NCI-H226 (cell line): ENCODE data around the gene LRRC49.
"Not testable (repeated sequence)": the region's sequence is repeated elsewhere in the genome, so short reads cannot be mapped to it uniquely, and the experiment has no call there.

Experiments
- DNase-seq: peaks from one replicate; pipeline ENCODE4 v3.0.0-alpha.2; 2015

The LRRC49 gene

DNA sequence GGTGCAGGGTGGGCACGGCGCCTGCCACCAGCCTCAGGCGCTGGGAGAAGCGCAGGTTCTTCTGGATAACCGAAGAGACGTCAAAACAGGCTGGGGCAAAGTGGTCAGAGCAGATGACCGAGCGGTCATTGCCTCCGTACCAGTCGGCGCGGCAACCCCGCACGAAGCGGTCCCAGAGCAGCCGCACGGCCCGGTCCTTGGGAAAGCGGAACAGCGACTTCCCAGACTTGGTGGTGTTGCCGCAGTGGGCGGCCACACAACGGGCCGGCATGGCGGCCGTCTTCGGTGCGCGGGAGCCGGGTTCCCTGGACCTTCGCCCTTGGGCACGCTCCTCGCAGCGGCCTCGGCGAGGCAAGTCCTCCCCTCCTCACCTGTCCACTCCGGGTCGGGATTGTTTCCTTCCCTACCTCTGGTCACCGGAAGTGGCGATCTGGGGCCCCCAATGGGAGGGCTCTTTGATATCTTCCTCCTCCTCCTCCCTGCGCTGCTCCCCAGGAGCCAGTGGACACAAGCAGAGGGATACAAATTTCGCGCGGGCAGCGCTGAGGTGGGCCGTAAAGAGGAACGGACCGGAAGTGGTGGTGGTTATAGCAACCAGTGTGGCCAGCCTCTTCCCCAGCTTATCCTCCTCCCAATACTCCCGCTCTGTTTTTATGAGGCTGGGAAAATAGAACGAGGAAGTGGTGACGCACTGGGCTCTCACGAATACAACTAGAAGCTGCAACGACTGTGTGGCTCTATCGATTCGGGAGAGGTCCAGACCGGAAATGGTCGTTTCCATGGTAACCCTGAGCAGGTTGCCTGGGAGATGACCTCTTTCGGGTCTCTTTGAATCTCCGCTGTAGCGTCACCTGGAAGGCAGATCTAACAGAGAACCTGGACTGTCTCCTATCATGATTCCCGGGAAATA lies at the start of gene LRRC49, which contains the start of gene THAP10:
Gene LRRC49 (plus strand): TSS at position 825 of the 910 bp plus-strand sequence. CDS start 69 bp downstream, at position 894.
Gene THAP10 (minus strand): TSS at position 432 of the 910 bp plus-strand sequence. CDS start 161 bp downstream, at position 271.
- peak; percentile 99 for DNase-seq

GRCh38 chr15:70845602-70846360 lies 46.8 kb upstream of the LRRC49 start:
- no peak for DNase-seq

- DNase-seq, result no peak
Measured at GRCh38 chr15:70851889-70852288, 40.7 kb upstream of the LRRC49 start.

DNA sequence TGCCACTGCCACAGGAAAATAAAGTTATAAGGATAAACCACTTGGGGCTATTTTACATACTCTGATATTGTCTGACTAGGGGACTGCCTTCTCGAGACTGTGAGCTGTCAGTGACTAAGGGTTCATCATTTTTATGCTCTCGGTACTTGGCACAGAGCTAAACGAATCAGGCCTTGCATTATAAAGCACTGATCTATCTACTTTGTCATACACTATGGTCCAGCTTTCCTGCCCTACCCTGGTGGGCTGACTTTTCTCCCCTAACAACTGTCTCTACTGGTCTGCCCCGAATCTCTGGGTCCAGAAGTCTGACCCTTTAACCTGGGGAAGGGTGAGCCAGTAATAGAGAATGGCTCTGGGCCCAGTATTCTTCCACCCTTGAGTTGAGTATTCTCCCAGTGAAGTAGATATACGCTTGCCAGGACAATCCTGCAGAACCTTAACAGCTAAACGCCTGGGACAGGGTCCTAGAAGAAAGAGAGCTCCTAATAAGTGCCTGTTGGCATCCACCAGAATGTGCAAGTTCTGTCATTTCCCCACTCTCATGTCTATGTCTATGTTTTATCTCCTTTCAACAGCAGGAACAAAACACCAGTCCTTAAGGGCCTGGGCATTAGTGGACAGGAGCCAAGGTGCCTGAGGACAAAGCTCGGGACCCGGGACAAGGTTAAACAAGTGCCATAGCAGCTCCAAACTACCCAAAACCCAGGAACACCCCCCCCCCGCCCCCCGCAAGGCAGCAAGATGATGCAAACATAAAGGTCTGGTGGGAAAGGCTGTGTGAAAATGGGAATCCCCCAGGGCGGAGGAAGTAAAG lies 39.9 kb upstream of the LRRC49 start:
- peak; percentile 64 for DNase-seq

DNA sequence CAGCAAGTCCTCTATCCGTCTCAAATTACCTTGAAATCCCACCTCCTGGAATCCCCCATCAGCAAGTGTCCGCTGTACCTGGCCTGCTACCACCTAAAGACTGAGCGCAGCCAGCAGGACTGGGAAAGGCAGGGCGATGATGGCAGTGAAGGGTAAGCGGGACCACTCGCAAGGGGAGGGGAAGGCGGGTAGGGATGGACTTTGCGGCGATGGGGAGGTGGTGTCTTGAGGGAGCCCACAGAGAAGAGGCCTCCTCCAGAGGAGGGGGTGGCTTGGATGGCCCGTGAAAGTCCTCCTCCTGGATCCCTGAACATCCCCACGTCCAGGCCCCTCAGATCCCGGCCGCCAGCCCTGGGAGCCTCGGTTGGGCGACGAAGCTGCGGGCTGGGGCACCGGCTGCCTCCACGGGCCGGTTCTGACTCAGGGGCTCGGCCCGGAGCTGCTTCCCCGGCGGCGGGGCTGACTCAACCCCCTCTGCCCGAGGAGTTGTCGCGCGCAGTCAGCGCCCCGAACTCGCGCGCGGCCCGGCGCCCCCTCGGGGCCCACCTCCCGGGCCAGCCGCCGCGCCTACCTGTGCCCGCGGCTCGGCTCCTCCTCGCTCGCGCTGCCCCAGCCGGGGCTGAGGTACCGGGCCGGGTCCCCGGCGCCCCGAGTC lies 39.2 kb upstream of the LRRC49 start:
- DNase-seq, result peak; percentile 56

DNA sequence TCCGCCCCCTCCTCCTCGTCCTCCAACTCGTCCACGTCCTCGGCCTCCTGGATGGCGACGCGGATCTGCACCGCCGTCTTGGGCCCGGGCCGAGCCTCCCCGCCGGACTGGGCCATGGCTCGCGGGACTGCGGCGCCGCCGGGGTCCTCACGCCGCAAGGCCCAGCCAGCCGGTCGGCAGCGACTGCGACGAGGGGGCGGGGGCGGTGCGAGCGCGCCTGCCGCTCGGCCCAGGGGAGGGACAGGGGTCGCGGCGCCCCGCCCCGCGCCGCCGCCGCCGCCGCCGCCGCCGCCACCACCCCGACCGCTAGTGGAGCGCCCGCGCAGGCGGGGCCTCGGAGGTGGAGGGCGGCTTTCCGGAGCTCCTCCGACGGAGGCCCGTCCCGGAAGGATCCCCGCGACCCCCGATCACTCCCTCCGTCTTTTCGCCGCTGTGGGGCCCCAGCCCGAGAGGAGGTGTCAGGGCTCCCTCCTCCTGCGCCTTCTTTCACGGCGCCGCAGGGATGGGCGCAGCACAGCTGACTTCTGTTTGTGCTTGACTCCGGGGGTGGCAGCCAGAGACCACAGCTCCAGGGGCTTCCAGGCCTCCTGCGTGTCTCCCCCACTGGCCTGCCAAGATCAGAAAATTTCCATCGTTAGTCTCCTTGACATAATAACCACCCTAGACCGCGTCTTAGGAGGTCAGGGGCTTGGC lies 38.5 kb upstream of the LRRC49 start, which contains the start of gene LARP6:
Gene LARP6 (minus strand): TSS at position 185 of the 693 bp plus-strand sequence. CDS start 69 bp downstream, at position 116.
- peak; percentile 53 for DNase-seq

GRCh38 chr15:70854666-70854976 lies 38.0 kb upstream of the LRRC49 start:
- peak; percentile 70 for DNase-seq

- DNase-seq, result no peak
Measured at GRCh38 chr15:70855764-70856163, 36.9 kb upstream of the LRRC49 start.

DNA sequence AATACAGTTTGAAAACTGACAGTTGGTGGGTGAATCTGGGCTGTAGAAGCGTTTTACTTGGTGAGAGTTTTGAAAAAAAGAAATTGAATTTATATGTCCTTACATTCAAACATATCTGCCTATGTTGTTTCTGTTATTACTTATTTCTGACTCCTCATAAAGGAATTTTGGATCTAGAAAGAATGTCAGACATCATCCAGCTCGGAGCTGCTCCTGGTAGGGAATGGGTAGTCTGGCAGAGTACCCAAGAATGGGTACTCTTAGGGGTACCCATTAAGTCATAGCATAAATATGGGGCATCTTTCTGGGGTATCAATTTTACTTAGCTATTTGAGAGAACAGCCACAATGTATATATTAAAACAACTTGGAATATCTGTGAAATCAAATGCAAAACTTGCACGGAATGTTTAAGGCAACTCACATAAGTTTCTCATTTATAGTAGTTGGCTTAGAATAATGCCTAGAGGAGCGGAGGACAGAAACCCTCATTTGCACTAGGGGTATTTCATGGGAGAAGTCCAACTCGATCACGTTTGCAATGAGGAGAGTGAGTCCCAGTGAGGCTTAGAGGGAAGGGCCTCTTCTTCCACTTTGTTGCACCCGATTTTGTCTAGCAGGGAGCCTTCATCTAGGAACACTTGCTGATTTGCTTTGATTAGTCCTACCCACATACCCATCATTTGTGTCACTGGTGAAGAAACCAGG lies 36.3 kb upstream of the LRRC49 start:
- peak; percentile 60 for DNase-seq

DNA sequence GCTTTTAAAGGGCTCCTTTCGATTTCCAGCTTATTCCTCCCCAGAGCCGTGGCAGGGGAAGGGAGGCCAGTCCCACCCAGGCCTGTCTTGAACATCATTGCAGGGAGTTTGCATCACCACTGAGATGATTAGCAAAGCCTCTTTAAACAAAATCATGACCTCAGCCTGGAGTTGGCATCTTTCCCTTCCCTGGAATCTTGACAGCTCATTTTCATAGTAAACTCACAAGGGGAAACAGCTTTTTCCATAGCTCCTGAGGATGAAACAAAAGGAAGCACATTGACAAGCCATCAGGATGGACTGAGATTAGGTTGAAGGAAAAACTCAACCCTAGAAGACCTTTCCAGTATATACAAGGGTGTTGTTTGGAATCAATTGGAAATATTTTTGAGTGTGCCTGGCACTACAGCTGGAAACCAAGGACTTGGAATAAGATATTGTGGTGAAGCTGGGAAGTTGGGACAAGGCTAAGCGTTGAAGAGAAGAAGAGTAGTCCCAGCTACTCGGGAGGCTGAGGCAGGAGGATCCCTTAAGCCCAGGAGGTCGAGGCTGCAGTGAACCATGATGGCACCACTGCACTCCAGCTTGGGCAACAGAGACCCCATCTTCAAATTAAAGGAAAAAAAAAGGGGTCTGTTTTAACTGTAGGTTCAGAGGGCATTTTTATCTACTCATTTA lies 35.6 kb upstream of the LRRC49 start:
- peak; percentile 99 for DNase-seq

GRCh38 chr15:70857562-70858285 lies 34.9 kb upstream of the LRRC49 start:
- DNase-seq, result no peak

GRCh38 chr15:70858614-70859321 lies 33.9 kb upstream of the LRRC49 start:
- DNase-seq, result not testable (repeated sequence)

DNA sequence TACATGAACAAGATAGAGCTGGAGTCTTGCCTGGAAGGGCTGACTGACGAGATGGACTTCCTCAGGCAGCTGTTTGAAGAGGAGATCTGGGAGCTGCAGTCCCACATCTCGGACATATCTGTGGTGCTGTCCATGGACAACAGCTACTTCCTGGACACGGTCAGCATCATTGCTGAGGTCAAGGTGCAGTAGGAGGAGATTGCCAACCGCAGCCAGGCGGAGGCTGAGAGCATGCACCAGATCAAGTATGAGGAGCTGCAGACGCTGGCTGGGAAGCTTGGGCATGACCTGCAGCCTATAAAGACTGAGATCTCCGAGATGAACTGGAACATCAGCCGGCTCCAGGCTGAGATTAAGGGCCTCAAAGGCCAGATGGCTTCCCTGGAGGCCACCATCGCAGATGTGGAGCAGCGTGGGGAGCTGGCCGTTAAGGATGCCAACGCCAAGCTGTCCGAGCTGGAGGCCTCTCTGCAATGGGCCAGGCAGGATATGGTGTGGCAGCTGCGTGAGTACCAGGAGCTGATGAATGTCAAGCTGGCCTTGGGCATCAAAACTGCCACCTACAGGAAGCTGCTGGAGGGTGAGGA lies 33.2 kb upstream of the LRRC49 start:
- no peak for DNase-seq

DNA sequence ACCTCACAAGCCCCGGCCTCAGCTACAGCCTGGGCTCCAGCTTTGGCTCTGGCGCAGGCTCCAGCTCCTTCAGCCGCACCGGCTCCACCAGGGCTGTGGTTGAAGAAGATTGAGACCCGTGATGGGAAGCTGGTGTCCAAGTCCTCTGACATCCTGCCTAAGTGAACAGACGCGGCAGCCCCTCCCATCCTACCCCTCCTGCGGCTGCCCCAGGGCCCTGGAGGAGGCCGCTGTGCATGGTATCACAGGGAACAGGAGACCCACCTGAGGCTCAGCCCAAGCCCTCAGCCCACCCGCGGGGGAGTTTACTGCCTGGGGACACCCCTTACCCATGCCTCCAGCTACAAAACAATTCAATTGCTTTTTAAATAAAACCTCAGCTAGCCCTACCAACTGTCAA lies 32.6 kb upstream of the LRRC49 start:
- DNase-seq, result no peak

DNA sequence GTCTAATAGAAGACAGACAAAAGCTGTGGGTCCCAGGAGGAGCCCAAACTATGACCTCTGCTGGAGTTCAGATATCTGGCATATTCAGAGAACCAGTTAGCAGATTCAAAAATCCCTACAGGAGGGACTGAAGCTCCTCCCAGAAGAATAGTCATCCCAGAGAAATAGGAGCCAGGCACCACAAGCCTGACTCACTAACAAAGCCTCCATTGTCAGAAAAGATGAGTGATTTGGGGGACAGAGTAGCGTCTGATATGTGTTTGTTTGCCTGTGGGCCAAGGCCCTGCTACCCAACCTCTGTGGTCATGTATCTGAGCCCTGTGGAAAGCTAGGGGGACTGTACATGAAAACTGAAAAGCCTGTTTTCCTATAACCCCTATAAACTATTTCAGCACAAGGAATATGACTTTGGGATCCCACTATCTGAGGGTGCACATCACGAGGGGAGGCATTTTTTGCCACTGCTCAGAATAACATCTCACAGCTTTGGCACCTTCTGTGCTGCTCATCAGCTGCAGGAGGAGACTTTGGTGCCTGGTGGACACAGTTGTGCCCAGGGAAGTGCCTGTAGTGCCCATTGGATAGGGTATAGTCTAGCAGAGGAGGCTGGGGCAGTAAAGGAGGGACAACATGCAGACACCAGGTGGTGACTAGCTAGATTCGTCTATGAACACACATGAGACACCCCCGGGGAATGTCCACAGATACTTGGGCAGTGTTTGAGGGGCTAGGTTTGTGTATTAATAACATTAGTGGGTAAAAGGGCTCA lies 29.0 kb upstream of the LRRC49 start:
- DNase-seq, result peak; percentile 98

GRCh38 chr15:70866982-70867641 lies 25.5 kb upstream of the LRRC49 start:
- DNase-seq, result no peak

GRCh38 chr15:70867911-70868467 lies 24.6 kb upstream of the LRRC49 start:
- no peak for DNase-seq
